ENCODE measurements around the gene OR4D9. TPM values are rescaled to one million over a fixed set of nuclear protein-coding genes. Genes with fewer than 3 reads are reported as not detected.
"Not testable (repeated sequence)": the region's sequence is repeated elsewhere in the genome, so short reads cannot be mapped to it uniquely, and the experiment has no call there.

Gene OR4D9
- total RNA-seq, 1 experiment from 2014 or later = not detected

- Histone ChIP-seq H3K36me3 (replicated peaks; ENCODE audit: control insufficient read depth, insufficient read depth, low read length) (no peaks in the 10 kb centered on the region), H3K27me3 (ENCODE audit: control insufficient read depth, insufficient read depth, low read length) (no peaks in the 10 kb centered on the region), H3K4me3 (ENCODE audit: insufficient read depth, low read depth, low read length) (no peak overlapping the region)
- no peak for DNase-seq
These were observed 30.9 kb downstream of the OR4D9 start for GRCh38 chr11:59542142-59542810.

GRCh38 chr11:59543713-59544112 is 32.4 kb downstream of the OR4D9 start:
- DNase-seq; H3K36me3 ChIP-seq (replicated peaks; ENCODE audit: control insufficient read depth, insufficient read depth, low read length); H3K27me3 ChIP-seq (ENCODE audit: control insufficient read depth, insufficient read depth, low read length); H3K4me3 ChIP-seq (ENCODE audit: insufficient read depth, low read depth, low read length): not testable (repeated sequence)

DNA sequence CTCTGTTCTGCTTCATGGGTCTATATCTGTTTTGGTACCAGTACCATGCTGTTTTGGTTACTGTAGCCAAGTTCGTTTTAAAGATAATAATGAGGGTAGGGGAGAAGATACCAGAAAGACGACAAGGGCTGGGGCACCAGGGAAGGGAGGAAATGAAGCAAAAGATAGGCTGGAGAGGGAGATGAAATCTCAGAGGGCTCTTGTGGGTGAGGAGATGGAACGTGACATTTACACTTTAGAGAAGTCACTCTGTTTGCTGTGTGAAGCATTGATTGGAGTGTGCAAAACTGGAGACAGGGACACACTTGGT is 33.5 kb downstream of the OR4D9 start:
- no peak overlapping the region for H3K4me3 ChIP-seq (ENCODE audit: insufficient read depth, low read depth, low read length)
- no peak for DNase-seq
- H3K27me3 ChIP-seq (ENCODE audit: control insufficient read depth, insufficient read depth, low read length) = no peaks in the 10 kb centered on the region
- H3K36me3 ChIP-seq (replicated peaks; ENCODE audit: control insufficient read depth, insufficient read depth, low read length) = no peaks in the 10 kb centered on the region

GRCh38 chr11:59545179-59546020 is 34.1 kb downstream of the OR4D9 start:
- no peak for DNase-seq
- Histone ChIP-seq H3K4me3 (ENCODE audit: insufficient read depth, low read depth, low read length) (no peak overlapping the region), H3K27me3 (ENCODE audit: control insufficient read depth, insufficient read depth, low read length) (no peaks in the 10 kb centered on the region), H3K36me3 (replicated peaks; ENCODE audit: control insufficient read depth, insufficient read depth, low read length) (no peaks in the 10 kb centered on the region)

- H3K4me3 ChIP-seq (ENCODE audit: insufficient read depth, low read depth, low read length); DNase-seq; H3K36me3 ChIP-seq (replicated peaks; ENCODE audit: control insufficient read depth, insufficient read depth, low read length); H3K27me3 ChIP-seq (ENCODE audit: control insufficient read depth, insufficient read depth, low read length): not testable (repeated sequence)
These were observed 36.4 kb downstream of the OR4D9 start for GRCh38 chr11:59547605-59548308.

DNA sequence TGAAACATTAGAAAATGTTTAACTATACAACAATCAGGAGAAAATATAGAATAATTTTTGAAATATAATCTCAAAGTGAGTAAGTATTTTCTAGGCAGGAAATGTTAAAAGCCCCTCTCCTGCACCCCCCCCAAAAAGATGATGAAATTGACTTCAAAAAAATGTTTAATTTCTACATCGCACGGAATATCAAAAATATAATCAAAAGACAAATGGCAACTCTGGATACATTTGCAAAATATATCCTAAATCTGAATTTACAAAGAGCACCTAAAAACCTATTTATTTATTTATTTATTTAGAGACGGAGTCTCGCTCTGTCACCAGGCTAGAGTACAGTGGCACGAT is 36.9 kb downstream of the OR4D9 start:
- no peaks in the 10 kb centered on the region for H3K36me3 ChIP-seq (replicated peaks; ENCODE audit: control insufficient read depth, insufficient read depth, low read length)
- H3K27me3 ChIP-seq (ENCODE audit: control insufficient read depth, insufficient read depth, low read length) = no peaks in the 10 kb centered on the region
- no peak for DNase-seq
- no peak overlapping the region for H3K4me3 ChIP-seq (ENCODE audit: insufficient read depth, low read depth, low read length)

DNA sequence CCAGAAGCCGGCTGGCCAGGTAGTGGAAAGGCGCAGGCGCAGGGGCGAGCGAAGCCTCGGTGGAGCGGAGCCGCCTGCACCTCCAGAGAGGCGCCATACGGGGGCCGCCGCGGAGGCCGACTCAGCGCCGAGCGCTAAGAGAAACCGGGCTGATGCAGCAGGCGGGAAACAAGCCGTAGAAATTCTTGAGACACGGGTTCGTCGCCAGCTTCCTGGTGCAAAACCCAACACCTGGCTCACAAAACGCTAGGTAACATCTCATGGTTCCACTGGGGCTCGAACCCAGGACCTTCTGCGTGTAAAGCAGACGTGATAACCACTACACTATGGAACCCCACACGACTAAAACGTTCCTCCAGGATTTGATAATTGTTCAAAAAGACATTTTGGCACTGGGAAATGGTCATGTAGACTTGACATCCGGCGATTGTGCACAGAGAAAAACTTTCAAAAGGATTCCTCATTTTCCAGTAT is 39.1 kb downstream of the OR4D9 start:
- DNase-seq = peak; percentile 86
- Histone ChIP-seq H3K27me3 (ENCODE audit: control insufficient read depth, insufficient read depth, low read length) (no peaks in the 10 kb centered on the region; the same call in 1 of the 2 replicates), H3K36me3 (replicated peaks; ENCODE audit: control insufficient read depth, insufficient read depth, low read length) (no peaks in the 10 kb centered on the region), H3K4me3 (ENCODE audit: insufficient read depth, low read depth, low read length) (peak overlapping the region; percentile 60)

- H3K27me3 ChIP-seq (ENCODE audit: control insufficient read depth, insufficient read depth, low read length) = no peaks in the 10 kb centered on the region; the same call in 1 of the 2 replicates
- peak overlapping the region; percentile 60 for H3K4me3 ChIP-seq (ENCODE audit: insufficient read depth, low read depth, low read length)
- DNase-seq = no peak
- H3K36me3 ChIP-seq (replicated peaks; ENCODE audit: control insufficient read depth, insufficient read depth, low read length) = no peaks in the 10 kb centered on the region
These were observed 39.7 kb downstream of the OR4D9 start for GRCh38 chr11:59550842-59551658.

DNA sequence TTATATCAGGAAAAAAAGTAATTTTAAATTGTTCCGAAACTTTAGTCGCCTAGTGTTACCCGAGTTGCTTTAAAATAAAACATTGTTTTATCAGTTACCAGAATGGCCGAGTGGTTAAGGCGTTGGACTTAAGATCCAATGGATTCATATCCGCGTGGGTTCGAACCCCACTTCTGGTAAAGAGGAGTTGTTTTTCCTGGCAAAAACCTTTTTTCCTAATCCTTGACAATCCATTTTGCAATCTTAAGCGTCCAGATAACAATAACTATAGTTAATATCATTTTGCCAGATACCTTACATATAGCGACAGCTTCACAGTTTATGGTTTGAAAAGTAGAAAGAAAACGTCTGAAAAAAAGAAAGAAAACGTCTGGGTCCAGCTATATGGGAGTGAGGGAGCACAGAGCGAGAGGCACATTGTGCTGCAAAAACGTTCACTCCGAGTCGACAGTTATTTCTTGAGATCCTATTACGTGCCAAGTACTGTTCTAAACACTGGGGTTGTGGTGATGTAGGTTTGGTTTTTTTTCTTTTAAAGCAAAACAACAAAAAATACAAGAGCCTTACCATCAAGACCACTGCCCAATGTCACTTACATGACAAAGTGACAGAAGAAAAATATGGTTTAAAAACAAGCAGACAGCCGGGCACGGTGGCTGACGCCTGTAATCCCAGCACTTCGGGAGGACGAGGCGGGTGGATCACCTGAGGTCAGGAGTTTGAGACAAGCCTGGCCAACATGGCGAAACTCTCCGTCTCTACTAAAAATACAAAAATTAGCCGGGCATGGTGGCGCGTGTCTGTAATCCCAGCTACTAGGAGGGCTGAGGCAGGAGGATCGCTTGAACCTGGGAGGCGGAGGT is 40.6 kb downstream of the OR4D9 start:
- no peak for DNase-seq
- Histone ChIP-seq H3K4me3 (ENCODE audit: insufficient read depth, low read depth, low read length) (peak overlapping the region; percentile 60), H3K27me3 (ENCODE audit: control insufficient read depth, insufficient read depth, low read length) (no peaks in the 10 kb centered on the region; the same call in 1 of the 2 replicates), H3K36me3 (replicated peaks; ENCODE audit: control insufficient read depth, insufficient read depth, low read length) (no peaks in the 10 kb centered on the region)

DNA sequence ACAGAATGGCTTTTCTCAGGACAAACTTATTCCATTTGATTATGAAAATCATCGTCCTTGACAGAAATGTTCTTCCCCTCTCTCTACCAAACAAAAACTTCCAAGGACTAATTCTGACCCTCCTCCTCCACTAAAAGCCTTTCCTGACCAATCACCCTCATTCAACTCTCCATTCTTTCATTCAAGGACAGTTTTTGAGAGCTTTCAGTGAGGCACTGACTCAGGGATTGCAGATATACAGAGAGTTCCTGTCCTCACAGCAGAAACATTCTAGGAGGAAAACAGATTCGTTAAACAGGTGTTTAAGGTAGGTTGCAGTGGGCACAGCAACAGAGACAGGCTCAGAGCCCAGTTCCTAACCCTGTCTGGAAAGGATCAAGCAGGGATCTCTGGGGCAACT is 41.5 kb downstream of the OR4D9 start:
- H3K36me3 ChIP-seq (replicated peaks; ENCODE audit: control insufficient read depth, insufficient read depth, low read length) = no peaks in the 10 kb centered on the region
- H3K27me3 ChIP-seq (ENCODE audit: control insufficient read depth, insufficient read depth, low read length) = no peaks in the 10 kb centered on the region; the same call in 1 of the 2 replicates
- no peak for DNase-seq
- no peak overlapping the region for H3K4me3 ChIP-seq (ENCODE audit: insufficient read depth, low read depth, low read length)

DNA sequence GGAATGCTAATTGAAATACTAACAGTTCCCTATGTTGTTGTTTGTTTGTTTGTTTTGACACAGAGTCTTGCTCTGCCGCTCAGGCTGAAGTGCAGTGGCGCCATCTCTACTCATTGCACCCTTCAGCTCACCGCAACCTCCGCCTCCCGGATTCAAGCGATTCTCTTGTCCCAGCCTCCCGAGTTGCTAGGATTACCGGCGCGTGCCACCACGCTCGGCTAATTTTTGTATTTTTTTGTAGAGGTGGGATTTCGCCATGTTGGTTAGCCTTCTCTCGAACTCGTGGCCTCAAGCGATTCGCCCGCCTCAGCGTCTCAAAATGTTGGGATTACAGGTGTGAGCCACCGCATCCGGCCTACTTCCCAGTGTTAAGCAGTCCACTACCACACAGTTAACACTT is 42.0 kb downstream of the OR4D9 start:
- no peaks in the 10 kb centered on the region; the same call in 1 of the 2 replicates for H3K27me3 ChIP-seq (ENCODE audit: control insufficient read depth, insufficient read depth, low read length)
- DNase-seq = no peak
- no peaks in the 10 kb centered on the region for H3K36me3 ChIP-seq (replicated peaks; ENCODE audit: control insufficient read depth, insufficient read depth, low read length)
- no peak overlapping the region for H3K4me3 ChIP-seq (ENCODE audit: insufficient read depth, low read depth, low read length)

GRCh38 chr11:59555601-59556114 is 44.3 kb downstream of the OR4D9 start:
- no peak for DNase-seq
- H3K4me3 ChIP-seq (ENCODE audit: insufficient read depth, low read depth, low read length) = peak overlapping the region; percentile 79
- no peaks in the 10 kb centered on the region for H3K36me3 ChIP-seq (replicated peaks; ENCODE audit: control insufficient read depth, insufficient read depth, low read length)
- H3K27me3 ChIP-seq (ENCODE audit: control insufficient read depth, insufficient read depth, low read length) = no peaks in the 10 kb centered on the region; the same call in 1 of the 2 replicates

GRCh38 chr11:59556115-59556916 is 45.0 kb downstream of the OR4D9 start:
- no peaks in the 10 kb centered on the region for H3K36me3 ChIP-seq (replicated peaks; ENCODE audit: control insufficient read depth, insufficient read depth, low read length)
- H3K27me3 ChIP-seq (ENCODE audit: control insufficient read depth, insufficient read depth, low read length) = no peaks in the 10 kb centered on the region; the same call in 1 of the 2 replicates
- H3K4me3 ChIP-seq (ENCODE audit: insufficient read depth, low read depth, low read length) = peak overlapping the region; percentile 79
- peak; percentile 42 for DNase-seq
